Astrocyte (in vitro differentiated cells and primary cell): ENCODE measurements around the gene CEP131. TPM values are rescaled to one million over a fixed set of nuclear protein-coding genes. Genes with fewer than 3 reads are reported as not detected.
A peak's percentile ranks its signal among the peaks of the same experiment; 100 is the strongest.

Experiments
- DNase-seq: peaks from one replicate; pipeline ENCODE4 v3.0.0-alpha.2; 2010; ENCODE audit warnings: low read depth
- FAIRE-seq: peaks from 2 replicates; lab custom pipeline; 2011; peaks lifted over from hg19 to GRCh38; lab: Jason Lieb, UNC
- H2AFZ ChIP-seq: 2 replicates; pipeline ENCODE4 v1.6.0; 2012; ENCODE audit warnings: low read depth, low read length, inconsistent platforms
- H3K27ac ChIP-seq: 2 replicates; pipeline ENCODE4 v1.5.1; 2011; ENCODE audit warnings: low read depth, low read length, inconsistent platforms
- H3K27me3 ChIP-seq: 2 replicates; pipeline ENCODE4 v1.6.0; 2011; ENCODE audit warnings: low read length, inconsistent platforms; ENCODE audit not compliant: insufficient read depth
- H3K36me3 ChIP-seq: 2 replicates; pipeline ENCODE4 v1.5.1; 2011; ENCODE audit warnings: low read length, inconsistent platforms; ENCODE audit not compliant: insufficient read depth
- H3K4me1 ChIP-seq: 2 replicates; pipeline ENCODE4 v1.5.1; 2011; ENCODE audit warnings: low read length, inconsistent platforms; ENCODE audit not compliant: insufficient read depth
- H3K4me2 ChIP-seq: 2 replicates; pipeline ENCODE4 v1.6.0; 2012; ENCODE audit warnings: low read length, inconsistent platforms
- H3K4me3 ChIP-seq: 2 replicates; pipeline ENCODE4 v1.5.1; 2011; ENCODE audit warnings: low read depth, mild to moderate bottlenecking, low read length, inconsistent platforms; ENCODE audit not compliant: insufficient read depth
- H3K79me2 ChIP-seq: 2 replicates; pipeline ENCODE4 v1.6.0; 2012; ENCODE audit warnings: mild to moderate bottlenecking, low read length, inconsistent platforms; ENCODE audit not compliant: insufficient read depth
- H3K9ac ChIP-seq: 2 replicates; pipeline ENCODE4 v1.6.0; 2012; ENCODE audit warnings: mild to moderate bottlenecking, low read length, inconsistent platforms
- H3K9me3 ChIP-seq: 2 replicates; pipeline ENCODE4 v1.5.1; 2012; ENCODE audit warnings: low read depth, mild to moderate bottlenecking, low read length, inconsistent platforms; ENCODE audit not compliant: insufficient read depth
- H4K20me1 ChIP-seq: 2 replicates; pipeline ENCODE4 v1.6.0; 2012; ENCODE audit warnings: low read length, inconsistent platforms; ENCODE audit not compliant: insufficient read depth
- H3K27ac Mint-ChIP-seq: one replicate; pipeline ENCODE4 v1.8.0; 2021; ENCODE audit warnings: mild to moderate bottlenecking, mixed read lengths; ENCODE audit not compliant: unreplicated experiment
- H3K27me3 Mint-ChIP-seq: one replicate; pipeline ENCODE4 v1.8.0; 2021; ENCODE audit warnings: low read depth, mixed read lengths; ENCODE audit not compliant: unreplicated experiment
- H3K36me3 Mint-ChIP-seq: one replicate; pipeline ENCODE4 v1.8.0; 2021; ENCODE audit warnings: low read depth, mixed read lengths; ENCODE audit not compliant: unreplicated experiment
- H3K4me1 Mint-ChIP-seq: one replicate; pipeline ENCODE4 v1.8.0; 2021; ENCODE audit warnings: low read depth, mixed read lengths; ENCODE audit not compliant: unreplicated experiment
- H3K4me3 Mint-ChIP-seq: one replicate; pipeline ENCODE4 v1.8.0; 2021; ENCODE audit warnings: mild to moderate bottlenecking, moderate library complexity, mixed read lengths; ENCODE audit not compliant: unreplicated experiment
- H3K9me3 Mint-ChIP-seq: one replicate; pipeline ENCODE4 v1.8.0; 2021; ENCODE audit warnings: mild to moderate bottlenecking, mixed read lengths; ENCODE audit not compliant: unreplicated experiment
- CTCF ChIP-seq: IDR thresholded peaks from 2 replicates; pipeline ENCODE4 v1.5.1; 2011; ENCODE audit warnings: low read depth, mild to moderate bottlenecking, inconsistent platforms, low read length, moderate library complexity; ENCODE audit not compliant: insufficient read depth
- EZH2 ChIP-seq: IDR thresholded peaks from 2 replicates; pipeline ENCODE4 v1.6.1; 2012; ENCODE audit warnings: mild to moderate bottlenecking, low read length, inconsistent platforms; ENCODE audit not compliant: insufficient read depth
- total RNA-seq: library from RNA; stranded (reverse); gene quantifications from 2 replicates; pipeline ENCODE4 v1.2.1, GENCODE V29; 2021

Gene CEP131
- total RNA-seq, 1 donor from 2014 or later: 5.8 TPM

- Histone ChIP-seq H3K79me2 (peaks cover 8% of the 10 kb centered on the region), H3K27me3 (no peaks in the 10 kb centered on the region), H3K36me3 (no peaks in the 10 kb centered on the region), H3K27ac (no peak overlapping the region), H3K4me2 (no peak overlapping the region), H2AFZ (no peak overlapping the region), H3K4me3 (no peak overlapping the region), H3K9ac (no peak overlapping the region), H4K20me1 (peaks cover 45% of the 10 kb centered on the region), H3K9me3 (no peaks in the 10 kb centered on the region), H3K4me1 (peaks cover 11% of the 10 kb centered on the region)
- no peak for TF ChIP-seq CTCF
- no peak for TF ChIP-seq EZH2
- H3K4me1 Mint-ChIP-seq: peaks cover 2% of the 10 kb centered on the region
- H3K27ac Mint-ChIP-seq: no peak overlapping the region
- no peak overlapping the region for H3K4me3 Mint-ChIP-seq
- no peaks in the 10 kb centered on the region for H3K27me3 Mint-ChIP-seq
- peaks cover 10% of the 10 kb centered on the region for H3K36me3 Mint-ChIP-seq
- DNase-seq (no peak), FAIRE-seq (no peak)
- peaks cover 2% of the 10 kb centered on the region for H3K9me3 Mint-ChIP-seq
These were observed 27.7 kb upstream of the CEP131 start for GRCh38 chr17:81250286-81251093.

- Histone ChIP-seq H3K36me3 (no peaks in the 10 kb centered on the region), H2AFZ (no peak overlapping the region), H3K27me3 (no peaks in the 10 kb centered on the region), H3K4me3 (no peak overlapping the region), H3K9me3 (no peaks in the 10 kb centered on the region), H3K4me1 (peaks cover 8% of the 10 kb centered on the region), H3K27ac (no peak overlapping the region), H3K9ac (no peak overlapping the region), H3K79me2 (peaks cover 8% of the 10 kb centered on the region), H3K4me2 (no peak overlapping the region), H4K20me1 (peaks cover 46% of the 10 kb centered on the region)
- Mint-ChIP-seq H3K4me3 (no peak overlapping the region), H3K27ac (no peak overlapping the region), H3K27me3 (no peaks in the 10 kb centered on the region), H3K36me3 (peaks cover 7% of the 10 kb centered on the region), H3K9me3 (peaks cover 2% of the 10 kb centered on the region), H3K4me1 (no peaks in the 10 kb centered on the region)
- DNase-seq (peak; percentile 42), FAIRE-seq (peak; percentile 13)
- TF ChIP-seq CTCF (no peak), EZH2 (no peak)
These were observed 26.7 kb upstream of the CEP131 start for GRCh38 chr17:81249223-81250040.
